HEK293 (cell line): Measurements from ENCODE around the gene WWOX.

Source experiments
- CTCF ChIA-PET: fragments of 350-600 bp; formaldehyde crosslinking; extraction: SDS; loops from one replicate; lab custom pipeline; 2021; ENCODE audit warnings: antibody characterized with exemption; lab: Yijun Ruan, JAX
- POLR2A ChIA-PET: fragments of 300-600 bp; formaldehyde crosslinking; extraction: SDS; loops from one replicate; lab custom pipeline; 2020; ENCODE audit warnings: antibody characterized with exemption, inconsistent platforms; lab: Yijun Ruan, JAX
- H3K27ac ChIP-seq: fragments of 200-500 bp; sonication (Bioruptor generic); 2 replicates; pipeline ENCODE4 v1.5.1; 2014; ENCODE audit warnings: low read depth, low read length, control low read depth, inconsistent platforms; ENCODE audit errors: extremely low read depth
- H3K36me3 ChIP-seq, 2 experiments: fragments of 200-500 bp in 1 of 2; sonication (Bioruptor generic) in 1 of 2; 1 replicate in 1 of 2; 2 replicates in 1 of 2; pipeline ENCODE4 v1.5.1; 2014 to 2017; ENCODE audit warnings: inconsistent platforms in 2 of 2, low read length in 2 of 2; ENCODE audit not compliant: control insufficient read depth in 2 of 2, insufficient read depth in 1 of 2
- H3K4me1 ChIP-seq: fragments of 200-500 bp; sonication (Bioruptor generic); 2 replicates; pipeline ENCODE4 v1.5.1; 2014; ENCODE audit warnings: mild to moderate bottlenecking, low read length, inconsistent platforms; ENCODE audit not compliant: control insufficient read depth, insufficient read depth
- H3K4me3 ChIP-seq: 2 replicates; pipeline ENCODE4 v1.5.1; 2011; ENCODE audit warnings: low read depth, mild to moderate bottlenecking, control low read depth, low read length, moderate library complexity
- H3K9me3 ChIP-seq: fragments of 200-500 bp; sonication (Bioruptor generic); 2 replicates; pipeline ENCODE4 v1.5.1; 2014; ENCODE audit warnings: low read depth, low read length, inconsistent platforms; ENCODE audit not compliant: control insufficient read depth, insufficient read depth
- ELK4 ChIP-seq: IDR thresholded peaks from 2 replicates; pipeline ENCODE4 v1.6.1; 2011; ENCODE audit warnings: mild to moderate bottlenecking, low read depth, low read length, borderline replicate concordance
- FEZF1 ChIP-seq: fragments of 450-650 bp; formaldehyde crosslinking; IDR thresholded peaks from 2 replicates; pipeline ENCODE4 v1.5.1; 2016; ENCODE audit warnings: missing biosample characterization, missing genetic modification characterization
- GLI4 ChIP-seq: fragments of 450-650 bp; formaldehyde crosslinking; IDR thresholded peaks from 2 replicates; pipeline ENCODE4 v1.5.1; 2016; ENCODE audit warnings: missing biosample characterization, missing genetic modification characterization
- KLF7 ChIP-seq: fragments of 450-650 bp; formaldehyde crosslinking; IDR thresholded peaks from 2 replicates; pipeline ENCODE4 v1.5.1; 2016; ENCODE audit warnings: missing biosample characterization, missing genetic modification characterization, borderline replicate concordance
- PRDM10 ChIP-seq: fragments of 450-650 bp; formaldehyde crosslinking; IDR thresholded peaks from 2 replicates; pipeline ENCODE4 v1.5.1; 2016; ENCODE audit warnings: missing biosample characterization, missing genetic modification characterization
- SP2 ChIP-seq: fragments of 450-650 bp; formaldehyde crosslinking; IDR thresholded peaks from 2 replicates; pipeline ENCODE4 v1.5.1; 2016; ENCODE audit warnings: missing biosample characterization, missing genetic modification characterization
- TRIM28 ChIP-seq: IDR thresholded peaks from 2 replicates; pipeline ENCODE4 v1.6.1; 2011; ENCODE audit warnings: low read length, control low read depth, borderline replicate concordance
- ZBTB48 ChIP-seq: fragments of 450-650 bp; formaldehyde crosslinking; IDR thresholded peaks from 2 replicates; pipeline ENCODE4 v1.5.1; 2016; ENCODE audit warnings: missing biosample characterization, missing genetic modification characterization
- ZFP37 ChIP-seq: fragments of 450-650 bp; formaldehyde crosslinking; IDR thresholded peaks from 2 replicates; pipeline ENCODE4 v1.5.1; 2016; ENCODE audit warnings: missing biosample characterization, missing genetic modification characterization
- ZNF114 ChIP-seq: fragments of 450-650 bp; formaldehyde crosslinking; IDR thresholded peaks from 2 replicates; pipeline ENCODE4 v1.5.0; 2017; ENCODE audit warnings: missing biosample characterization, missing genetic modification characterization
- ZNF121 ChIP-seq: fragments of 450-650 bp; formaldehyde crosslinking; IDR thresholded peaks from 2 replicates; pipeline ENCODE4 v1.5.1; 2016; ENCODE audit warnings: missing biosample characterization, missing genetic modification characterization
- ZNF140 ChIP-seq: fragments of 450-650 bp; formaldehyde crosslinking; IDR thresholded peaks from 2 replicates; pipeline ENCODE4 v1.5.1; 2016; ENCODE audit warnings: missing biosample characterization, missing genetic modification characterization
- ZNF157 ChIP-seq: fragments of 450-650 bp; formaldehyde crosslinking; IDR thresholded peaks from 2 replicates; pipeline ENCODE4 v1.5.1; 2016; ENCODE audit warnings: missing biosample characterization, missing genetic modification characterization
- ZNF174 ChIP-seq: fragments of 450-650 bp; formaldehyde crosslinking; IDR thresholded peaks from 2 replicates; pipeline ENCODE4 v1.5.0; 2017; ENCODE audit warnings: missing biosample characterization, mild to moderate bottlenecking, missing genetic modification characterization
- ZNF18 ChIP-seq: fragments of 450-650 bp; formaldehyde crosslinking; IDR thresholded peaks from 2 replicates; pipeline ENCODE4 v1.5.1; 2016; ENCODE audit warnings: missing biosample characterization, missing genetic modification characterization
- ZNF184 ChIP-seq: fragments of 450-650 bp; IDR thresholded peaks from 2 replicates; pipeline ENCODE4 v1.5.1; 2018; ENCODE audit warnings: missing biosample characterization, mild to moderate bottlenecking, missing genetic modification characterization
- ZNF2 ChIP-seq: fragments of 450-650 bp; formaldehyde crosslinking; IDR thresholded peaks from 2 replicates; pipeline ENCODE4 v1.5.1; 2016; ENCODE audit warnings: missing biosample characterization, missing genetic modification characterization
- ZNF211 ChIP-seq: fragments of 450-650 bp; formaldehyde crosslinking; IDR thresholded peaks from 2 replicates; pipeline ENCODE4 v1.5.1; 2016; ENCODE audit warnings: low read depth, missing biosample characterization, missing genetic modification characterization
- ZNF214 ChIP-seq: fragments of 450-650 bp; formaldehyde crosslinking; IDR thresholded peaks from 2 replicates; pipeline ENCODE4 v1.5.1; 2017; ENCODE audit warnings: missing biosample characterization, mild to moderate bottlenecking, missing genetic modification characterization, borderline replicate concordance
- ZNF335 ChIP-seq: fragments of 450-650 bp; formaldehyde crosslinking; conservative IDR thresholded peaks from 2 replicates; pipeline ENCODE4 v1.5.1; 2016; ENCODE audit warnings: missing biosample characterization, missing genetic modification characterization
- ZNF391 ChIP-seq: fragments of 450-650 bp; formaldehyde crosslinking; IDR thresholded peaks from 2 replicates; pipeline ENCODE4 v1.5.1; 2016; ENCODE audit warnings: low read depth, missing biosample characterization, missing genetic modification characterization, borderline replicate concordance
- ZNF555 ChIP-seq: fragments of 450-650 bp; formaldehyde crosslinking; conservative IDR thresholded peaks from 2 replicates; pipeline ENCODE4 v1.5.1; 2017; ENCODE audit warnings: missing biosample characterization, mild to moderate bottlenecking, missing genetic modification characterization, inconsistent platforms
- ZNF629 ChIP-seq: fragments of 450-650 bp; formaldehyde crosslinking; IDR thresholded peaks from 2 replicates; pipeline ENCODE4 v1.5.1; 2017; ENCODE audit warnings: missing biosample characterization, missing genetic modification characterization
- ZNF664 ChIP-seq: fragments of 450-650 bp; formaldehyde crosslinking; IDR thresholded peaks from 2 replicates; pipeline ENCODE4 v1.5.1; 2016; ENCODE audit warnings: missing biosample characterization, missing genetic modification characterization
- ZNF843 ChIP-seq: fragments of 450-650 bp; formaldehyde crosslinking; IDR thresholded peaks from 2 replicates; pipeline ENCODE4 v1.5.1; 2016; ENCODE audit warnings: missing biosample characterization, missing genetic modification characterization
- ZSCAN30 ChIP-seq: fragments of 450-650 bp; IDR thresholded peaks from 2 replicates; pipeline ENCODE4 v1.5.1; 2018; ENCODE audit warnings: missing biosample characterization, mild to moderate bottlenecking, missing genetic modification characterization, moderate library complexity

WWOX gene

GRCh38 chr16:78817200-78817739 lies 717.8 kb downstream of the WWOX start:
- Histone ChIP-seq H3K4me3 (no peak overlapping the region), H3K27ac (no peak overlapping the region), H3K36me3 (no peaks in the 10 kb centered on the region), H3K4me1 (no peaks in the 10 kb centered on the region), H3K9me3 (no peaks in the 10 kb centered on the region)
- ChIA-PET POLR2A (no interaction called here), CTCF (no interaction called here)
- no peak for TF ChIP-seq ZNF335 (tag by site-specific recombination)
- TF ChIP-seq ZNF184 (tag by site-specific recombination), result no peak

GRCh38 chr16:78821335-78821734 lies 721.9 kb downstream of the WWOX start:
- H3K36me3 ChIP-seq, result no peaks in the 10 kb centered on the region
- H3K27ac ChIP-seq, result no peak overlapping the region
- H3K4me3 ChIP-seq, result no peak overlapping the region
- ChIA-PET POLR2A (no interaction called here), CTCF (no interaction called here)
- no peak for TF ChIP-seq ZNF211 (tag by site-specific recombination)
- no peak for TF ChIP-seq ZNF114
- TF ChIP-seq ZNF214 (tag by site-specific recombination), result no peak
- no peak for TF ChIP-seq ELK4
- no peak for TF ChIP-seq ZNF140 (tag by site-specific recombination)
- TF ChIP-seq ZBTB48 (tag by site-specific recombination), result no peak
- no peak for TF ChIP-seq ZNF664 (tag by site-specific recombination)
- TF ChIP-seq ZNF629 (tag by site-specific recombination), result no peak
- TF ChIP-seq ZNF121 (tag by site-specific recombination), result no peak
- no peak for TF ChIP-seq ZNF174 (tag by site-specific recombination)
- no peak for TF ChIP-seq FEZF1 (tag by site-specific recombination)
- TF ChIP-seq ZNF843 (tag by site-specific recombination), result no peak
- no peaks in the 10 kb centered on the region for H3K4me1 ChIP-seq
- no peaks in the 10 kb centered on the region for H3K9me3 ChIP-seq

GRCh38 chr16:78822509-78822908 lies 723.1 kb downstream of the WWOX start:
- Histone ChIP-seq H3K4me3 (no peak overlapping the region), H3K9me3 (no peaks in the 10 kb centered on the region), H3K27ac (no peak overlapping the region), H3K36me3 (no peaks in the 10 kb centered on the region), H3K4me1 (no peaks in the 10 kb centered on the region)
- POLR2A ChIA-PET, result no interaction called here
- CTCF ChIA-PET, result no interaction called here
- no peak for TF ChIP-seq ZNF2
- no peak for TF ChIP-seq ZNF391
- no peak for TF ChIP-seq ZNF157 (tag by site-specific recombination)
- TF ChIP-seq ZNF18 (tag by site-specific recombination), result no peak
- TF ChIP-seq ZNF555 (tag by site-specific recombination), result no peak
- TF ChIP-seq KLF7 (tag by site-specific recombination), result no peak
- no peak for TF ChIP-seq ZSCAN30
- TF ChIP-seq SP2 (tag by site-specific recombination), result no peak
- TF ChIP-seq ZFP37 (tag by site-specific recombination), result no peak
- no peak for TF ChIP-seq GLI4
- no peak for TF ChIP-seq PRDM10
- no peak for TF ChIP-seq TRIM28
